OCI-LY1 (cell line): ENCODE measurements around the gene SURF4.

Experiments used
- CTCF ChIP-seq: fragments of 200-600 bp; sonication (generic), shearing (Covaris generic); IDR thresholded peaks from 2 replicates; pipeline ENCODE4 v1.5.1; 2017; ENCODE audit warnings: mild to moderate bottlenecking, antibody characterized with exemption, low read length, moderate library complexity, mixed read lengths
- EZH2 ChIP-seq: fragments of 200-600 bp; sonication (generic), shearing (Covaris generic); IDR thresholded peaks from 2 replicates; pipeline ENCODE4 v1.8.0; 2017; ENCODE audit warnings: borderline replicate concordance, mixed run types, mild to moderate bottlenecking, antibody characterized with exemption, low read length, moderate library complexity, mixed read lengths

- TF ChIP-seq CTCF = no peak
- TF ChIP-seq EZH2 = no peak
Observed at GRCh38 chr9:133341369-133342068, 34.3 kb downstream of the SURF4 start.
